BLaER1 (cell line): ENCODE data around the gene PLPP4.

Experiments
- H3K27ac ChIP-seq: shearing (Covaris generic); formaldehyde crosslinking; 2 replicates; pipeline ENCODE4 v1.8.1; 2022
- H3K27me3 ChIP-seq: shearing (Covaris generic); formaldehyde crosslinking; 2 replicates; pipeline ENCODE4 v1.8.1; 2022
- H3K36me3 ChIP-seq: shearing (Covaris generic); formaldehyde crosslinking; 2 replicates; pipeline ENCODE4 v1.8.1; 2022
- H3K4me1 ChIP-seq: shearing (Covaris generic); formaldehyde crosslinking; 2 replicates; pipeline ENCODE4 v1.8.1; 2022
- H3K4me2 ChIP-seq: shearing (Covaris generic); formaldehyde crosslinking; 2 replicates; pipeline ENCODE4 v1.8.1; 2022
- H3K4me3 ChIP-seq: shearing (Covaris generic); formaldehyde crosslinking; 2 replicates; pipeline ENCODE4 v1.8.1; 2022
- H3K9ac ChIP-seq: shearing (Covaris generic); formaldehyde crosslinking; 2 replicates; pipeline ENCODE4 v1.8.1; 2022
- H3K9me3 ChIP-seq: shearing (Covaris generic); formaldehyde crosslinking; 2 replicates; pipeline ENCODE4 v1.8.1; 2022
- H4K20me1 ChIP-seq: shearing (Covaris generic); formaldehyde crosslinking; 2 replicates; pipeline ENCODE4 v1.8.1; 2022
- Cebpa-rat ChIP-seq: shearing (Covaris generic); IDR thresholded peaks from 2 replicates; pipeline ENCODE4 v1.8.1; 2022

Gene PLPP4

DNA sequence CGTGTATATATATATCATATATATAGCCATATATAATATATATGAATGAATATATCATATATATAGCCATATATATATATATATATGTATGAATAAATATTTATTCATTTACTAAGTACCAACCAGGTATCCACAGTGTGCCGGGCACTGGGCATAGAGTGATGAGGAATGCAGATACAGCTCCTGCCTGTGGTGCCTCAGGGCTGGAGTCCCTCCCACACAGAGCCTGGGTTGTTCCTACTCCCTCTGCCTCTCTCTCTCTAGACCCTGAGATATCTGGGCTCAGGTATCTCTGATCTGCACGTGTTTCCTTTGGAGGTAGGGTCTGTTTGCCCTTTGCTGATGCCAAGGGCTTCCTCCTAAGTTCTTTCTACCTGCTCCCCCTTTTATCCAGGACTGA lies 1.4 kb upstream of the PLPP4 start:
- Histone ChIP-seq H3K9ac (no peak overlapping the region), H3K27ac (no peak overlapping the region), H3K36me3 (no peaks in the 10 kb centered on the region), H3K27me3 (no peaks in the 10 kb centered on the region), H3K4me2 (no peak overlapping the region), H4K20me1 (no peaks in the 10 kb centered on the region), H3K4me1 (no peaks in the 10 kb centered on the region), H3K9me3 (peaks cover 17% of the 10 kb centered on the region), H3K4me3 (no peak overlapping the region)
- no peak for TF ChIP-seq Cebpa-rat

DNA sequence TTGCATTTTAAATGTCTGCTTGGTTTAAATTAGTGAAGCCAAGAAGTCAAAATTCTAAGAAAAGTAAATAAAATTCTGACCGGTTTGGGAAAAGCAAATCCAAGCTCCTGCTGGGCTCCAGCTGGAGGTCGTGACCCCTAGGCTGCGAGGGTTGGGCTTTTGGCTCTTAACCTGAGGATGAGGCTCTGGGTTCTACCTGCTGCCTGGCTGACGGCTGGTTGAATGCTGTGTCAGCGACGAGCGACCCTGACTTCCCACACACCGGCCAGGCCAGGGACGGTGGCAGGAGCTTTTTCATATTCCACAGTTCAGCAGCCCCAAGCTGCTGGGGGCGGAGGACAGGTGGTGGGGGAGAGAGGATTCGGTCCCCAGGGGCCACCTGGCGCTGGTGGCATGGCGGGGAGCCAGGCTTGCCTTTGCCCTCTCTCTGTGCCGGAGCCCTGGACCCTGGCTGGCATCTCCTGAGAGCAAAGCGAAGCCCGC lies 843 bp upstream of the PLPP4 start:
- Histone ChIP-seq H3K4me2 (no peak overlapping the region), H3K9me3 (peaks cover 17% of the 10 kb centered on the region), H3K36me3 (no peaks in the 10 kb centered on the region), H3K4me1 (no peaks in the 10 kb centered on the region), H3K27ac (no peak overlapping the region), H3K9ac (no peak overlapping the region), H4K20me1 (no peaks in the 10 kb centered on the region), H3K4me3 (no peak overlapping the region), H3K27me3 (no peaks in the 10 kb centered on the region)
- TF ChIP-seq Cebpa-rat: no peak

DNA sequence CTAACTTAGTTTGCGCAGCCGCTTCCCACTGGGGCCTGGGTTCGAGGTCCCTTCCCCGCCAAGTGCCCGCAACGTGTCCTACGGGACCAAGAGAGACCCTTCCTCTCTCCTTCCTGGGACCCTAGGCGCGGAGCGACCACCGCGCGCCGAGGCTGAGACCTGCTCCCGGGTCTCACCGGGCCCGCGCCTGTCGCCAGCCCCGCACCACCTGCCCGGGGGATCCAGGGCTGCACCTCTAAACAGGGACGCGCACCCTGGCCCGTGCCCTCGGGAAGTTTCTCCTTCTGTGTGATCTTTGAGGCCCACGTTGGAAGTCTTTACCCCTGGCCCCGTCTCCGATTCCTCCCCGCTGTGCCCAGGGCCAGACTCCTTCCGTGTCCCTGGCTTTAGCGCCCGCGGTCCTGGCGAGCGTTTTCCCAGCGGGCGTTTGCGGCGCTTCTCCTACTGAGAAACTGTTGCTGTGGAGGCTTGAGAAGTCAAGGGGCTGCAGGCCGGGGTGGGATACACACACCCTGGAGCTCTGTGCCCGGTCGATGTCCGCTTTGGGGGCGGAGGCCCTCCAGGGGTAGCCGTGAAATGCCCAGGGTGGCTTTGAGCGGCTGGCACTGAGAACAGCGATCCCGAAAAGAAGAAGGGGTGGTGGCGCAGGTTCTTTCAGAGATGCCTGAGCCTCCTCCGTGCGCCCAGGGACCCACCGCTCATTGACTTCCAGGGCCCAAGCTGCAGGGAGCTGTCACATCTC lies 575 bp downstream of the PLPP4 start:
- TF ChIP-seq Cebpa-rat: no peak
- H3K9ac ChIP-seq: no peak overlapping the region
- no peaks in the 10 kb centered on the region for H3K36me3 ChIP-seq
- no peaks in the 10 kb centered on the region for H4K20me1 ChIP-seq
- no peaks in the 10 kb centered on the region for H3K27me3 ChIP-seq
- no peak overlapping the region for H3K27ac ChIP-seq
- H3K9me3 ChIP-seq: peaks cover 17% of the 10 kb centered on the region
- no peak overlapping the region for H3K4me3 ChIP-seq
- no peaks in the 10 kb centered on the region for H3K4me1 ChIP-seq
- no peak overlapping the region for H3K4me2 ChIP-seq

DNA sequence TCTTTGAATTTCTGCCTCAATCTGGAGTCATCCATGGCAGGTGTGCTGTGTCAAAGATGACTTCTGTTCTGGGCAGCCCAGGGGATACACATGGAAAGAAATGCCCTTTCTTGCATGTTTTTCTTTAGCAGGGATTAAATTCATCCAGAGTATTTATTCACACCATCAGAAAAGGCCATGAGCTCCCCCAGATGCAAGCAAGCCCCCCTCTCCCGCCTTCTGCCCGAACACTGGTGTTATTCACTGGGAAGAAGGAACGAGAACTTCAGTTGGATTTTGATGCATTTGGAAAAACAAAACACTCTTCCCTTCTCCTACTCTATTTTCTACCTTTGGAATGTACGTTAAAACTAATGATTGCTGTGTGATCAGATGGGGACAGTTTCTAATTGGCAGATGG lies 1.4 kb downstream of the PLPP4 start:
- Histone ChIP-seq H3K9ac (no peak overlapping the region), H3K4me1 (no peaks in the 10 kb centered on the region), H3K4me3 (no peak overlapping the region), H3K27ac (no peak overlapping the region), H4K20me1 (no peaks in the 10 kb centered on the region), H3K36me3 (no peaks in the 10 kb centered on the region), H3K4me2 (no peak overlapping the region), H3K27me3 (no peaks in the 10 kb centered on the region), H3K9me3 (peaks cover 17% of the 10 kb centered on the region)
- TF ChIP-seq Cebpa-rat: no peak

DNA sequence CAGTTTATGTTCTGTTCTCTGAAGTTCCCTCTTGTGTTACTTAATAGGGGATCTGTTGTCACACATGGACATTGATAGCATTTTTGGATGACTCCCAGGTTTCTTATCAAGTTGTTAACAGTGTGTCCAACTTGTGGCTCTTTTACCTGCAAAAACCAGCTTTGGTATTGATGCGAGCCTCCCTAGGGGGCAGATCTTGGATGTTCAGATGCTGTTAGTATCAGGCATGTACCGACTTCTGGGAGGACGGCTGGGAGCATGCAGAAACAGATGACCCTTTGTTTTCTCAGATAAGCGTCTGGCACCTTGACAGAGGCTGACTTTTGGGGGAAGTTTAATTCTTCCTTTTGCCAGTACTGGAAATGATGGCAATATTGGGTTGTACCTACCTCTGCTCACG lies 2.2 kb downstream of the PLPP4 start:
- Histone ChIP-seq H3K36me3 (no peaks in the 10 kb centered on the region), H3K9ac (no peak overlapping the region), H3K27ac (no peak overlapping the region), H3K4me3 (no peak overlapping the region), H3K4me1 (no peaks in the 10 kb centered on the region), H3K9me3 (peaks cover 17% of the 10 kb centered on the region), H4K20me1 (no peaks in the 10 kb centered on the region), H3K27me3 (no peaks in the 10 kb centered on the region), H3K4me2 (no peak overlapping the region)
- no peak for TF ChIP-seq Cebpa-rat

DNA sequence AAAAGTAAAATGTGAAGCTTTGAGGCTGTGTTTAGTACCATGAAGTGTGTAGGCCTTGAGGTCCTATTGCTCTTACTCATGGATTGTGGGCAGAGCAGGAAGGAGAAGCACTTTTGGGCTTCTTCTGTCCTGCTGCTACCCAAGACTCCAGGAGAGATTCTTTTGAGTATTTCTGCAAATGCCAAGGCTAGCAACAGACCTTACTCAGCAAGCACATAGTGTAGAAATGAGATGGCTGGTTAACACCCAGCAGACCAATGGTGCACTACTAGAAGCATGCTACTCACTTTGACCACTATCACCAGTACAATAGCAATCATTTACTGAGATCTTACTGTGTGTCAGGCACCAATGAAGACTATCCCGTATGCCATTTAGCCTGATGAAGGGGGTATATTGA lies 3.2 kb downstream of the PLPP4 start:
- no peak for TF ChIP-seq Cebpa-rat
- H3K4me1 ChIP-seq: no peaks in the 10 kb centered on the region
- no peaks in the 10 kb centered on the region for H4K20me1 ChIP-seq
- no peaks in the 10 kb centered on the region for H3K36me3 ChIP-seq
- H3K9me3 ChIP-seq: peaks cover 17% of the 10 kb centered on the region
- H3K27ac ChIP-seq: no peak overlapping the region
- no peak overlapping the region for H3K4me3 ChIP-seq
- H3K4me2 ChIP-seq: no peak overlapping the region
- H3K27me3 ChIP-seq: no peaks in the 10 kb centered on the region
- no peak overlapping the region for H3K9ac ChIP-seq

DNA sequence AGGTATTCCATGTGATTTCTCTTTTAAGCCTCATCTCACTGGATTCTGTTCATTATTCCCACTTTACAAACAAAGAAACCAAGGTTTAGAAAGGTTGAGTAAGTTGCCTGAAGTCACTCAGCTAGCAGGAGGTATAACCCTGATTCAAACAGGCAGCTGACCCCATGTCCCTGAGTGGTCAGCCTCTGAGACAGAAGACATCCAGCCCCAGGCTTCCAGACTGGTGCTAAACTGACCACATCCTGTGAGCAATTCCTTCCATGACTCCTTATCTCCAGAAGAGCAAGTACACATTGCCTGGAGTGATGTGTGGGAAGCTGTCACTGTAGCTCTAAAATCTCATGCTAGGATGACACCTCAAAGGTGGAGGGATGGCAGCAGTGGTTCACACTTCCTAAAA lies 3.7 kb downstream of the PLPP4 start:
- Histone ChIP-seq H3K36me3 (no peaks in the 10 kb centered on the region), H3K27me3 (no peaks in the 10 kb centered on the region), H3K4me1 (no peaks in the 10 kb centered on the region), H3K4me2 (no peak overlapping the region), H3K9me3 (peaks cover 17% of the 10 kb centered on the region), H4K20me1 (no peaks in the 10 kb centered on the region), H3K4me3 (no peak overlapping the region), H3K27ac (no peak overlapping the region), H3K9ac (no peak overlapping the region)
- TF ChIP-seq Cebpa-rat: no peak

DNA sequence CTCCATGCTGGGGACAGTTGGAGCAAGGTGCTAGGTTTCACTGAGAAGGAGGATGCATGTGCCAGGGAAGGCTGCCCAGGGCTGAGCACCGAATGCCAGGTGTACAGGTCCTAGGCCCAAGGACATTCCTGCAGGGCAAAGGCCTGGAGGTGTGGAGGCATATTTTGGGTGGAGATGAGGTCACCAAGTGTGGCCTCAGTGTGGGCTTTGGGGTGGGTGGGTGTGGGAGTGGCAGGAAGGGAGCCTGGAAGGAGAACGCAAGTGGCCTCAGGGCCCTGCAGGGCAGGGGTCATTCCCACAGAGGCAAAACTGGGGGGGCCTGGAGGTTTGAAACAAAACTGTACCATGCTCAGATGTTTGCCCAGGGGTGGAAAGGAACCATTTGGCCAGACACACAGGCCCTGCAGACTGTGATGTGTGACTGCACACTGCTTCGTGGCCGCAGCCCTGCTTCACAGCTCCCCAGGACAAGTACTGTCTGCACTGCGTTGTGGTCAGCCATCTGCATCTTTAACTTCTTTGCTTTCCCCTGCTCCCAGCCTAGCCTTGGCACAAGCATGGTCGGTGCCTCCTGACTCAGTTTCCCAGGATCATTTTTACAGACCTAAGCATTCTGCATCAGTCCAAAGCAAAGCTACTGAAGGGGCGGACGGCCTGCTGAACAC lies 5.1 kb downstream of the PLPP4 start:
- Histone ChIP-seq H3K36me3 (no peaks in the 10 kb centered on the region), H3K9me3 (peaks cover 9% of the 10 kb centered on the region; the same call in 1 of the 2 replicates), H3K4me1 (no peaks in the 10 kb centered on the region), H4K20me1 (no peaks in the 10 kb centered on the region), H3K27me3 (no peaks in the 10 kb centered on the region), H3K4me3 (no peak overlapping the region), H3K4me2 (no peak overlapping the region), H3K9ac (no peak overlapping the region), H3K27ac (no peak overlapping the region)
- TF ChIP-seq Cebpa-rat: no peak

DNA sequence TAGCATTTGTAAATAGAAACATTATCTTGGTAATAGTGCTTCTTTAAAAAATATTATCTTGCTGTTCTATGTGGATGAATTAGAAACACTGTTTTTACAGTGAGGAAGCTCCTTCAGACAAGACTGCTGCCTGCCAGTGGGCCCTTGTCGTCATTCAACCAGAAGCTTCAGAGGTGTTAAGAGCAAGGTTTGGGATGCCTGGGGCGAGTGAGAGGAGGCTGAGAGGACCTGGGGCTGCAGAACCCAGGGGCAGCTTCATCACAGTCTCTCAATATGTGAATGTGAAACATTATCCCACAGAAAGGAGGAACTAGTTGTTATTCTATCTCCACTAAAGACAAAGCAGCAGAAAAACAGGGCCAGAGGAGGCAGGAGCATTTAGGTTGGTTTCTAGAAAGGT lies 8.1 kb downstream of the PLPP4 start:
- H3K27ac ChIP-seq: no peak overlapping the region
- H3K4me3 ChIP-seq: no peak overlapping the region
- no peaks in the 10 kb centered on the region for H4K20me1 ChIP-seq

DNA sequence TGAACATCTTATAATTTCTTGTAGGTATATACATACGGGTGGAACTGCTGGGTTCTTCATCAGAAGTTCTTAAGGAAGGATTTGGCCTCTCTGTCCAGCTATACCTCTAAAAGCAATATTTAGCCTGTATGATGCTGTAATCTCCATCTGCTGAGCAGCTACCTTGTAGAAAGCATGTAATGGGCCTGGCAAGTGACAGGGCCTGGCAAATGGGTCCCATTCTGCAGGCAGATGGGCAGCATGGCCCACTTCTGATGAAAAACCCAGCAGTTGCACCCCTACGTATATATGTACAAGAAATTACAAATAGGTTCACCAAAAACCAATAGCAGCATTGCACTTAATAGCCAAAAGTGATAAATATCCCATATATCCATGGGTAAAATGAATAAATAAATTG lies 9.0 kb downstream of the PLPP4 start:
- H3K4me3 ChIP-seq: no peak overlapping the region
- H3K9ac ChIP-seq: no peak overlapping the region
- no peaks in the 10 kb centered on the region for H4K20me1 ChIP-seq
- no peaks in the 10 kb centered on the region for H3K27me3 ChIP-seq
- no peaks in the 10 kb centered on the region for H3K9me3 ChIP-seq
- no peak overlapping the region for H3K4me2 ChIP-seq
- no peak overlapping the region for H3K27ac ChIP-seq
- no peaks in the 10 kb centered on the region for H3K36me3 ChIP-seq
- H3K4me1 ChIP-seq: no peaks in the 10 kb centered on the region
- TF ChIP-seq Cebpa-rat: no peak

More for the DNA sequence above, 8.1 kb downstream of the PLPP4 start:
- Histone ChIP-seq H3K9me3 (no peaks in the 10 kb centered on the region), H3K36me3 (no peaks in the 10 kb centered on the region), H3K27me3 (no peaks in the 10 kb centered on the region), H3K4me2 (no peak overlapping the region), H3K9ac (no peak overlapping the region), H3K4me1 (no peaks in the 10 kb centered on the region)
- no peak for TF ChIP-seq Cebpa-rat
